Spleen (tissue), 7 donors: Measurements from ENCODE around the gene CCDC15.

Source experiments
- CTCF ChIP-seq, 11 experiments: fragments of 200-600 bp in 7 of 11; fragments of 450-650 bp in 4 of 11; sonication (generic) in 4 of 11; IDR thresholded peaks in 8 of 11; conservative IDR thresholded peaks in 3 of 11; 1 replicate in 7 of 11; 2 replicates in 4 of 11; pipeline versions ENCODE4 v1.4.0 to v1.8.0; 2016 to 2021; ENCODE audit warnings: antibody characterized with exemption in 11 of 11, inconsistent platforms in 4 of 11, mild to moderate bottlenecking in 1 of 11
- POLR2A ChIP-seq, 3 donors: fragments of 450-650 bp; IDR thresholded peaks; one replicate each; pipeline ENCODE4 v1.5.1; 2017; ENCODE audit warnings: antibody characterized with exemption in 3 of 3, mild to moderate bottlenecking in 1 of 3
- donor health status: DM: no; HTN: no; CAD: no; lungs with moderate emphysema.
- donor health status: DM: no; HTN: no; CAD: no.
- donor health status: DM: no; HTN: no; CAD: no.

GRCh38 chr11:125088576-125089455, 134.8 kb downstream of the CCDC15 start:
- no peak for TF ChIP-seq CTCF (IDR thresholded peaks at IDR 0.05 in 8 of 11, conservative IDR thresholded peaks at IDR 0.05 in 3 of 11)
- no peak for TF ChIP-seq POLR2A (IDR thresholded peaks at IDR 0.05)
